H1 (cell line): ENCODE results near the gene GPSM1. TPM values are rescaled to one million over a fixed set of nuclear protein-coding genes. Genes with fewer than 3 reads are reported as not detected.
"Not testable (repeated sequence)": the region's sequence is repeated elsewhere in the genome, so short reads cannot be mapped to it uniquely, and the experiment has no call there.

Experiments
- CTCF ChIA-PET: fragments of 300-600 bp; sonication (Branson Sonifier 250); formaldehyde crosslinking; loops from one replicate; lab custom pipeline; 2021; ENCODE audit not compliant: partially characterized antibody; lab: Charles Lee
- POLR2A ChIA-PET: fragments of 300-600 bp; sonication (Branson Sonifier 250); formaldehyde crosslinking; loops from one replicate; lab custom pipeline; 2021; ENCODE audit warnings: inconsistent platforms; ENCODE audit not compliant: partially characterized antibody; lab: Charles Lee
- DNase-seq, 2 experiments: peaks; one replicate each; pipeline versions ENCODE4 v3.0.0 to v3.0.0-alpha.2; 2010 to 2022; ENCODE audit warnings: low spot score in 2 of 2, low read depth in 1 of 2, mixed read lengths in 1 of 2
- FAIRE-seq: peaks from 2 replicates; lab custom pipeline; 2011; peaks lifted over from hg19 to GRCh38; lab: Jason Lieb, UNC
- H2AFZ ChIP-seq: 2 replicates; pipeline ENCODE4 v1.8.1; 2012; ENCODE audit warnings: low read length, inconsistent platforms
- H2AK5ac ChIP-seq: 2 replicates; pipeline ENCODE4 v1.6.1; 2013; ENCODE audit warnings: low read depth, low read length
- H2BK120ac ChIP-seq: replicated peaks from 2 replicates; pipeline ENCODE3; 2013; ENCODE audit warnings: low read depth, low read length, inconsistent platforms
- H2BK12ac ChIP-seq: 2 replicates; pipeline ENCODE4 v1.6.1; 2013; ENCODE audit warnings: low read depth, low read length
- H2BK15ac ChIP-seq: 2 replicates; pipeline ENCODE4 v1.6.1; 2013; ENCODE audit warnings: low read length
- H2BK20ac ChIP-seq: 2 replicates; pipeline ENCODE4 v1.6.1; 2013; ENCODE audit warnings: low read length
- H2BK5ac ChIP-seq: 2 replicates; pipeline ENCODE4 v1.6.1; 2013; ENCODE audit warnings: low read depth, low read length
- H3K14ac ChIP-seq: 2 replicates; pipeline ENCODE4 v1.6.1; 2013; ENCODE audit warnings: inconsistent platforms; ENCODE audit not compliant: insufficient read length
- H3K18ac ChIP-seq: 2 replicates; pipeline ENCODE4 v1.6.1; 2013; ENCODE audit warnings: low read length; ENCODE audit errors: extremely low read depth
- H3K23ac ChIP-seq: 2 replicates; pipeline ENCODE4 v1.6.1; 2013; ENCODE audit warnings: inconsistent platforms; ENCODE audit not compliant: insufficient read length
- H3K23me2 ChIP-seq: 2 replicates; pipeline ENCODE4 v1.6.1; 2013; ENCODE audit warnings: low read depth, low read length
- H3K27ac ChIP-seq: 2 replicates; pipeline ENCODE4 v1.6.1; 2011; ENCODE audit warnings: low read depth, low read length, inconsistent platforms
- H3K27me3 ChIP-seq, 4 experiments: replicated peaks in 1 of 4; 1 replicate in 1 of 4; 2 replicates in 3 of 4; pipeline versions ENCODE4 v1.6.1 to v1.8.1; 2011 to 2013; ENCODE audit warnings: low read length in 3 of 4, mild to moderate bottlenecking in 3 of 4, inconsistent platforms in 2 of 4, mixed read lengths in 2 of 4, moderate library complexity in 1 of 4; ENCODE audit not compliant: control insufficient read depth in 3 of 4, insufficient read depth in 3 of 4; ENCODE audit errors: extremely low read depth in 1 of 4
- H3K36me3 ChIP-seq, 4 experiments: 2 replicates each; pipeline versions ENCODE4 v1.6.1 to v1.8.1; 2011 to 2013; ENCODE audit warnings: mild to moderate bottlenecking in 4 of 4, low read length in 3 of 4, moderate library complexity in 2 of 4, control low read depth in 1 of 4, inconsistent platforms in 1 of 4; ENCODE audit not compliant: insufficient read depth in 4 of 4, control insufficient read depth in 2 of 4
- H3K4ac ChIP-seq: replicated peaks from 2 replicates; pipeline ENCODE3; 2013; ENCODE audit warnings: low read length, low read depth, mixed read lengths, inconsistent platforms; ENCODE audit not compliant: insufficient read length
- H3K4me1 ChIP-seq, 4 experiments: replicated peaks in 1 of 4; 1 replicate in 1 of 4; 2 replicates in 3 of 4; pipeline versions ENCODE4 v1.6.1 to v1.8.1; 2011 to 2013; ENCODE audit warnings: low read length in 3 of 4, inconsistent platforms in 2 of 4, mixed read lengths in 1 of 4; ENCODE audit not compliant: insufficient read depth in 4 of 4, control insufficient read depth in 3 of 4
- H3K4me2 ChIP-seq, 2 experiments: 2 replicates each; pipeline versions ENCODE4 v1.6.1 to v1.8.1; 2011 to 2013; ENCODE audit warnings: low read depth in 2 of 2, low read length in 2 of 2, control low read depth in 1 of 2, inconsistent platforms in 1 of 2, mild to moderate bottlenecking in 1 of 2; ENCODE audit not compliant: insufficient read depth in 1 of 2
- H3K4me3 ChIP-seq, 4 experiments: fragments of 200-600, 300-600 bp in 1 of 4; sonication (generic), shearing (Covaris generic), sonication (Bioruptor Twin) in 1 of 4; 2 replicates each; pipeline versions ENCODE4 v1.5.1 to v1.8.1; 2011 to 2016; ENCODE audit warnings: low read length in 4 of 4, low read depth in 3 of 4, control low read depth in 2 of 4, inconsistent platforms in 2 of 4, mild to moderate bottlenecking in 2 of 4, mixed read lengths in 1 of 4, moderate library complexity in 1 of 4; ENCODE audit not compliant: insufficient read depth in 2 of 4; ENCODE audit errors: extremely low read depth in 1 of 4
- H3K56ac ChIP-seq: replicated peaks from 2 replicates; pipeline ENCODE3; 2013; ENCODE audit warnings: low read depth, mild to moderate bottlenecking, mixed read lengths, low read length, inconsistent platforms; ENCODE audit not compliant: insufficient read length
- H3K79me1 ChIP-seq: 2 replicates; pipeline ENCODE4 v1.6.1; 2013; ENCODE audit warnings: low read depth, low read length, control low read depth
- H3K79me2 ChIP-seq, 2 experiments: 2 replicates each; pipeline versions ENCODE4 v1.6.1 to v1.8.1; 2012 to 2013; ENCODE audit warnings: low read length in 2 of 2, mild to moderate bottlenecking in 2 of 2, inconsistent platforms in 1 of 2; ENCODE audit not compliant: insufficient read depth in 2 of 2, control insufficient read depth in 1 of 2
- H3K9ac ChIP-seq, 4 experiments: replicated peaks in 1 of 4; 1 replicate in 1 of 4; 2 replicates in 3 of 4; pipeline versions ENCODE4 v1.6.1 to v1.8.1; 2011 to 2013; ENCODE audit warnings: low read depth in 3 of 4, low read length in 3 of 4, control low read depth in 2 of 4, mild to moderate bottlenecking in 2 of 4, moderate library complexity in 2 of 4, inconsistent platforms in 1 of 4; ENCODE audit errors: extremely low read depth in 1 of 4
- H3K9me3 ChIP-seq, 2 experiments: 2 replicates each; pipeline versions ENCODE4 v1.6.1 to v1.8.1; 2012 to 2013; ENCODE audit warnings: mild to moderate bottlenecking in 2 of 2, moderate library complexity in 2 of 2, control low read depth in 1 of 2, inconsistent platforms in 1 of 2, low read depth in 1 of 2, low read length in 1 of 2, mixed read lengths in 1 of 2; ENCODE audit not compliant: insufficient read depth in 2 of 2
- H4K20me1 ChIP-seq, 2 experiments: replicated peaks in 1 of 2; 2 replicates each; pipeline versions ENCODE3 to v1.8.1; 2011 to 2013; ENCODE audit warnings: inconsistent platforms in 2 of 2, low read length in 2 of 2, mild to moderate bottlenecking in 1 of 2; ENCODE audit not compliant: insufficient read depth in 2 of 2, control insufficient read depth in 1 of 2
- H4K5ac ChIP-seq: 2 replicates; pipeline ENCODE4 v1.6.1; 2013; ENCODE audit warnings: low read length, low read depth, mixed read lengths, inconsistent platforms; ENCODE audit not compliant: insufficient read length
- H4K8ac ChIP-seq: 2 replicates; pipeline ENCODE4 v1.8.0; 2013; ENCODE audit warnings: mild to moderate bottlenecking, moderate library complexity, low read length, inconsistent platforms; ENCODE audit not compliant: insufficient read depth; ENCODE audit errors: extremely low read depth
- H4K91ac ChIP-seq: replicated peaks from 2 replicates; pipeline ENCODE3; 2013; ENCODE audit warnings: low read length, mixed read lengths, inconsistent platforms; ENCODE audit not compliant: insufficient read length
- WGBS, 2 experiments: shearing (Covaris generic) in 1 of 2; methylation state at CpG; one replicate each; pipeline versions ENCODE4 v1.1.6 to v1.1.7; 2013 to 2015; ENCODE audit warnings: low lambda C conversion rate in 2 of 2, mixed read lengths in 2 of 2, inconsistent platforms in 1 of 2, low coverage in 1 of 2, missing lambda C conversion rate in 1 of 2; ENCODE audit not compliant: insufficient replicate concordance in 2 of 2, insufficient coverage in 1 of 2, insufficient read length in 1 of 2; ENCODE audit errors: extremely low coverage in 1 of 2, missing lambda C conversion rate in 1 of 2; 5-methylcytosine and 5-hydroxymethylcytosine counted together
- polyA plus RNA-seq, 7 experiments: library from polyadenylated mRNA; depleted of rRNA in 3 of 7; stranded (reverse) in 5 of 7; unstranded in 2 of 7; fragments of >200 nt in 5 of 7; fragments of 200-250 nt in 2 of 7; gene quantifications; 1 replicate in 5 of 7; 2 replicates in 1 of 7; 4 replicates in 1 of 7; pipeline versions ENCODE4 v1.2.1 to v1.2.3, GENCODE V29; 2011 to 2013; ENCODE audit warnings: missing spikeins in 2 of 7, mixed read lengths in 2 of 7
- total RNA-seq: library from RNA; stranded (reverse); fragmentation: NEBNext Ultra II Directional; extraction: Animal tissue kit (Norgen Biotek cat#: 25700); gene quantifications from 2 replicates; pipeline ENCODE4 v1.2.1, GENCODE V29; 2021

Gene GPSM1
- total and polyA plus RNA-seq, 2 of the 8 experiments (the other 6 are each of a cell fraction or from before 2014, with no cell fraction given), result 12.8 to 18.0 TPM

DNA sequence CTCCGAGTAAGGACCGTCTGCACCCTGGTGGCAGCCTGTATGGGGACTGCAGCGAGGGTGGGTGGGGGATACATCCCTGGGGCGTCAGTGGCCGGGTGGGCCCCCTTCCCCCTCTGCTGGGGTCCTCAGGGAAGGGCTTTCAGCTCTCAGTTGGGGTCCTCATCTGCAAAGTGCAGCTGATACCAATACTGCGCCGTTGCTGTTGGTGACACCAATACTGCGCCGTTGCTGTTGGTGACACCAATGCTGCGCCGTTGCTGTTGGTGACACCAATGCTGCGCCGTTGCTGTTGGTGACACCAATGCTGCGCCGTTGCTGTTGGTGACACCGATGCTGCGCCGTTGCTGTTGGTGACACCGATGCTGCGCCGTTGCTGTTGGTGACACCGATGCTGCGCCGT, 24.5 kb downstream of the GPSM1 start:
- H3K14ac ChIP-seq, H3K4ac ChIP-seq, H3K4me3 ChIP-seq, POLR2A ChIA-PET, H3K79me2 ChIP-seq, H2AFZ ChIP-seq, H3K23me2 ChIP-seq, H3K27me3 ChIP-seq, H2BK12ac ChIP-seq, H4K20me1 ChIP-seq, H4K5ac ChIP-seq, H4K91ac ChIP-seq, H3K9me3 ChIP-seq, DNase-seq, FAIRE-seq, H2AK5ac ChIP-seq, H3K56ac ChIP-seq, H3K4me2 ChIP-seq, H3K23ac ChIP-seq, H3K27ac ChIP-seq, H2BK20ac ChIP-seq, H4K8ac ChIP-seq, H3K9ac ChIP-seq, H3K4me1 ChIP-seq, H3K36me3 ChIP-seq, H2BK120ac ChIP-seq, H2BK5ac ChIP-seq, H2BK15ac ChIP-seq, H3K18ac ChIP-seq, H3K79me1 ChIP-seq: not testable (repeated sequence)
- CTCF ChIA-PET, result interaction anchor here (0.6 to 1.2 kb wide), 2 partner anchors 12 to 98 kb away, joined by 3 to 4 read pairs; no protein-coding TSS in a partner anchor
- WGBS, 2 experiments, result 87% methylated on average over 3 of the region's 24 CpGs; no CpG with 5 or more reads in 1 of the 2 experiments
